ENCODE data around the gene ADAM22.

DNA sequence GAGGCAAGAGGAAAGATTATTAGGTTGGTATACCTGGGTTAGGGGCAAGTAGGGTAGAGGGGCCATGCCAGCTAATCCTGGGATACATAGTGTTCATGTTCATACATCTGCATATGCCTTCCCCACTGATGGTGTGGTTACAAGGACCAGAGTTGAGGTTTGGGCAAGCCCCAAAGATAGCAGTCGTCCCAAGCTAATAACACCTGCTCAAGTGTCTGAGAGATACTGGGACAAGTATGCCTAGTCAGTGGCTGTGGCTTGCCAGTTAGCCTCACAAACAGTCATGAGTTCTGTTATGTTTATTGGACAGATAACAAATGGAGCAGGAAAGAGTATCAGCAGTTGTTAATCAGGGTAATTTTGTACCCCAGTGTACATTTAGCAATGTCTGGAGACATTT, 139.6 kb downstream of the ADAM22 start:
- TF ChIP-seq EZH2 (IDR thresholded peaks at IDR 0.05; ENCODE audit: insufficient read depth, poor library complexity, severe bottlenecking) (no peak), EZH2phosphoT487 (IDR thresholded peaks at IDR 0.05; ENCODE audit: insufficient read depth, low read depth) (no peak)

All from GM23248 (cell line).